ENCODE data around the gene PPP1R3F.

The PPP1R3F gene

DNA sequence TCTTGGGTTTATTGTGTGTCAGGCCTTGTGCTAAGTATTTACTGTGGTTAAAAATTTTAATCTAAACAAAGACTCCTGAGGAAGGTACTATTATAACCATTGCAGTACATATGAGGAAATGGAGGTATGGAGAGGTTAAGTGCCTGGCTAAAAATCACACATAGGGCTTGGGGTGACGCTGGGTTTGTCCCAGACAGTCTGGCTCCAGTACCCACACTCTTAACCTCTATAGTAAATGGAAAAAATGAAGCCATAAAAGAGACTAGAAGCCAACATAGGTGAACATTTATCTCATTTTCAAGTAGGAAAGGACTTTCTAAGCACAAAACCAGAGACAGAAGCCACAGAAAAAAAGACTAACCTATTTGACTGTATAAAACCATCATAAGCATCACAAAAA, 7.0 kb upstream of the PPP1R3F start:
- H2AFZ ChIP-seq (ENCODE audit: low read length) = no peak overlapping the region
- no peaks in the 10 kb centered on the region for H3K4me1 ChIP-seq (ENCODE audit: low read length)
- no peaks in the 10 kb centered on the region for H3K36me3 ChIP-seq (replicated peaks; ENCODE audit: insufficient read depth, low read length)
- H3K4me3 ChIP-seq (ENCODE audit: low read length) = no peak overlapping the region
- no peaks in the 10 kb centered on the region for H3F3A ChIP-seq (ENCODE audit: insufficient read depth, low read length)
- no peak overlapping the region for H3K27ac ChIP-seq (ENCODE audit: low read length)
- no peaks in the 10 kb centered on the region for H3K9me2 ChIP-seq (replicated peaks; ENCODE audit: insufficient read depth, low read length)
- no peaks in the 10 kb centered on the region for H3K79me2 ChIP-seq (ENCODE audit: low read length)
- no peak overlapping the region for H3K4me2 ChIP-seq (ENCODE audit: low read depth, low read length)
- no peaks in the 10 kb centered on the region for H3K9me3 ChIP-seq (replicated peaks; ENCODE audit: insufficient read depth, low read length)
- no peak overlapping the region for H3K9ac ChIP-seq (ENCODE audit: low read length)
- DNase-seq = no peak
- no peaks in the 10 kb centered on the region for H4K20me1 ChIP-seq (ENCODE audit: insufficient read depth, low read length)
- TF ChIP-seq, protein P1, sequence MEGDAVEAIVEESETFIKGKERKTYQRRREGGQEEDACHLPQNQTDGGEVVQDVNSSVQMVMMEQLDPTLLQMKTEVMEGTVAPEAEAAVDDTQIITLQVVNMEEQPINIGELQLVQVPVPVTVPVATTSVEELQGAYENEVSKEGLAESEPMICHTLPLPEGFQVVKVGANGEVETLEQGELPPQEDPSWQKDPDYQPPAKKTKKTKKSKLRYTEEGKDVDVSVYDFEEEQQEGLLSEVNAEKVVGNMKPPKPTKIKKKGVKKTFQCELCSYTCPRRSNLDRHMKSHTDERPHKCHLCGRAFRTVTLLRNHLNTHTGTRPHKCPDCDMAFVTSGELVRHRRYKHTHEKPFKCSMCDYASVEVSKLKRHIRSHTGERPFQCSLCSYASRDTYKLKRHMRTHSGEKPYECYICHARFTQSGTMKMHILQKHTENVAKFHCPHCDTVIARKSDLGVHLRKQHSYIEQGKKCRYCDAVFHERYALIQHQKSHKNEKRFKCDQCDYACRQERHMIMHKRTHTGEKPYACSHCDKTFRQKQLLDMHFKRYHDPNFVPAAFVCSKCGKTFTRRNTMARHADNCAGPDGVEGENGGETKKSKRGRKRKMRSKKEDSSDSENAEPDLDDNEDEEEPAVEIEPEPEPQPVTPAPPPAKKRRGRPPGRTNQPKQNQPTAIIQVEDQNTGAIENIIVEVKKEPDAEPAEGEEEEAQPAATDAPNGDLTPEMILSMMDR (IDR thresholded peaks at IDR 0.05; ENCODE audit: low read length) = no peak
- TF ChIP-seq EZH2phosphoT487 (IDR thresholded peaks at IDR 0.05; ENCODE audit: low read length) = no peak
- no peak for TF ChIP-seq EZH2 (optimal IDR thresholded peaks at IDR 0.05; ENCODE audit: low read depth, low read length)
- H3K27me3 ChIP-seq (replicated peaks; ENCODE audit: insufficient read depth, low read length) = no peaks in the 10 kb centered on the region

GRCh38 chrX:49263631-49264030, 6.0 kb upstream of the PPP1R3F start:
- Histone ChIP-seq H3K4me2 (ENCODE audit: low read depth, low read length) (no peak overlapping the region), H3K36me3 (replicated peaks; ENCODE audit: insufficient read depth, low read length) (no peaks in the 10 kb centered on the region), H3K9me2 (replicated peaks; ENCODE audit: insufficient read depth, low read length) (no peaks in the 10 kb centered on the region), H2AFZ (ENCODE audit: low read length) (no peak overlapping the region), H3F3A (ENCODE audit: insufficient read depth, low read length) (no peaks in the 10 kb centered on the region), H4K20me1 (ENCODE audit: insufficient read depth, low read length) (no peaks in the 10 kb centered on the region), H3K27ac (ENCODE audit: low read length) (no peak overlapping the region), H3K4me1 (ENCODE audit: low read length) (no peaks in the 10 kb centered on the region), H3K27me3 (replicated peaks; ENCODE audit: insufficient read depth, low read length) (no peaks in the 10 kb centered on the region), H3K9ac (ENCODE audit: low read length) (no peak overlapping the region), H3K9me3 (replicated peaks; ENCODE audit: insufficient read depth, low read length) (no peaks in the 10 kb centered on the region), H3K79me2 (ENCODE audit: low read length) (no peaks in the 10 kb centered on the region), H3K4me3 (ENCODE audit: low read length) (no peak overlapping the region)
- no peak for DNase-seq
- TF ChIP-seq EZH2phosphoT487 (IDR thresholded peaks at IDR 0.05; ENCODE audit: low read length) (no peak), EZH2 (optimal IDR thresholded peaks at IDR 0.05; ENCODE audit: low read depth, low read length) (no peak)
- TF ChIP-seq, protein P1 (IDR thresholded peaks at IDR 0.05; ENCODE audit: low read length) = no peak

- Histone ChIP-seq H3K9me3 (replicated peaks; ENCODE audit: insufficient read depth, low read length) (no peaks in the 10 kb centered on the region), H4K20me1 (ENCODE audit: insufficient read depth, low read length) (no peaks in the 10 kb centered on the region), H3K9ac (ENCODE audit: low read length) (no peak within 1 kb of the TSS), H3K27me3 (replicated peaks; ENCODE audit: insufficient read depth, low read length) (no peaks in the 10 kb centered on the region), H3K9me2 (replicated peaks; ENCODE audit: insufficient read depth, low read length) (no peaks in the 10 kb centered on the region), H3F3A (ENCODE audit: insufficient read depth, low read length) (no peaks in the 10 kb centered on the region), H3K4me3 (ENCODE audit: low read length) (no peak within 1 kb of the TSS), H3K4me1 (ENCODE audit: low read length) (no peaks in the 10 kb centered on the region), H3K27ac (ENCODE audit: low read length) (no peak within 1 kb of the TSS), H3K79me2 (ENCODE audit: low read length) (no peaks in the 10 kb centered on the region), H2AFZ (ENCODE audit: low read length) (no peak within 1 kb of the TSS), H3K36me3 (replicated peaks; ENCODE audit: insufficient read depth, low read length) (no peaks in the 10 kb centered on the region), H3K4me2 (ENCODE audit: low read depth, low read length) (no peak within 1 kb of the TSS)
- no peak for TF ChIP-seq EZH2 (optimal IDR thresholded peaks at IDR 0.05; ENCODE audit: low read depth, low read length)
- TF ChIP-seq EZH2phosphoT487 (IDR thresholded peaks at IDR 0.05; ENCODE audit: low read length) = no peak
- TF ChIP-seq, protein P1 (IDR thresholded peaks at IDR 0.05; ENCODE audit: low read length) = no peak
- DNase-seq = no peak
Observed at GRCh38 chrX:49264460-49264859, 5.1 kb upstream of the PPP1R3F start, which contains the start of gene FOXP3. Gene FOXP3 (minus strand): TSS chrX:49264710. CDS start chrX:49258505, 6,205 bp downstream.
